MCF 10A (cell line): ENCODE data around the gene CGAS. TPM values are rescaled to one million over a fixed set of nuclear protein-coding genes. Genes with fewer than 3 reads are reported as not detected.

Source experiments
- BruUV-seq: library from RNA; stranded (reverse); fragments of 400-500 nt; replicated peaks from 2 replicates; lab custom pipeline; 2021; lab: Mats Ljungman, UMichigan
- CTCF ChIA-PET: fragments of 300-600 bp; sonication (Branson Sonifier 250); formaldehyde crosslinking; extraction: SDS; loops from one replicate; lab custom pipeline; 2021; ENCODE audit warnings: antibody characterized with exemption, inconsistent platforms; lab: Yijun Ruan, JAX
- POLR2A ChIA-PET: fragments of 300-600, 350-650 bp; sonication (Branson Sonifier 250); formaldehyde crosslinking; extraction: SDS; loops from one replicate; lab custom pipeline; 2020; ENCODE audit warnings: antibody characterized with exemption, inconsistent platforms; lab: Yijun Ruan, JAX
- DNase-seq: peaks from one replicate; pipeline ENCODE4 v3.0.0-alpha.2; 2018; ENCODE audit not compliant: unreplicated experiment
- H3K27ac Mint-ChIP-seq: one replicate; pipeline ENCODE4 v1.8.0; 2022; ENCODE audit warnings: mild to moderate bottlenecking, low read depth, mixed read lengths; ENCODE audit not compliant: unreplicated experiment
- H3K27me3 Mint-ChIP-seq: one replicate; pipeline ENCODE4 v1.8.0; 2022; ENCODE audit warnings: mixed read lengths; ENCODE audit not compliant: insufficient read depth, unreplicated experiment
- H3K36me3 Mint-ChIP-seq: one replicate; pipeline ENCODE4 v1.8.0; 2022; ENCODE audit warnings: mild to moderate bottlenecking, moderate library complexity, mixed read lengths; ENCODE audit not compliant: insufficient read depth, unreplicated experiment
- H3K4me1 Mint-ChIP-seq: one replicate; pipeline ENCODE4 v1.8.0; 2022; ENCODE audit warnings: mixed read lengths; ENCODE audit not compliant: insufficient read depth, unreplicated experiment
- H3K4me3 Mint-ChIP-seq: one replicate; pipeline ENCODE4 v1.8.0; 2022; ENCODE audit warnings: mild to moderate bottlenecking, moderate library complexity, mixed read lengths; ENCODE audit not compliant: unreplicated experiment
- H3K9me3 Mint-ChIP-seq: one replicate; pipeline ENCODE4 v1.8.0; 2022; ENCODE audit warnings: mixed read lengths; ENCODE audit not compliant: unreplicated experiment
- intact Hi-C: fragments of 100-400 bp; cut with micrococcal nuclease; formaldehyde crosslinking; loops from 2 replicates; pipeline ENCODE4 v1.14.1; 2022
- total RNA-seq: library from RNA; stranded (reverse); gene quantifications from 2 replicates; pipeline ENCODE4 v1.2.3, GENCODE V29; 2022
- TF ChIP-seq, protein P1 (sequence below): fragments of 200-600 bp; IDR thresholded peaks from one replicate; pipeline ENCODE4 v1.8.0; 2022; ENCODE audit warnings: antibody characterized with exemption, mild to moderate bottlenecking; ENCODE audit not compliant: unreplicated experiment

CGAS gene
- total RNA-seq, 1 experiment from 2014 or later = 11.6 TPM

DNA sequence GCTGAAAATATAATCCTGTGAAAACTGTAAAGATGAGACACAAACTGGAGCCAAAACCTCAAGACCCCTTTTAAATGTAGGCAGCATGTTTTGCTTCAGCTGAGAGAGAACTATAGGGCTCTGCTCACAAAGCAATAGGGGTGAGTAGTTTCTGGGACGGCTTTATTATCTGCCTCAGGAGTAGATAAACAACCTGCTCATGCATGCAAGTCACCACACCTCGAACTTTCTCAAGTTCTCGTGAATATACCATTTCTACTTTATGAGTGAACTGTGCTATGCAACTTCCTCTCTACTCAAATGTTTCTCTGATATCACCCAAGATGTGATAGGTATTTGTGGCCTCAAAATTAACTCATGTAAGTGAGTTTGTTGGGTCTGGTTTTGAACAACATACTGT lies 74.9 kb downstream of the CGAS start:
- Mint-ChIP-seq H3K4me1 (no peaks in the 10 kb centered on the region), H3K27me3 (no peaks in the 10 kb centered on the region), H3K27ac (no peak overlapping the region), H3K9me3 (no peaks in the 10 kb centered on the region), H3K36me3 (no peaks in the 10 kb centered on the region), H3K4me3 (no peak overlapping the region)
- DNase-seq = no peak
- intact Hi-C loops = no loop called here
- POLR2A ChIA-PET = no interaction called here
- TF ChIP-seq, protein P1, sequence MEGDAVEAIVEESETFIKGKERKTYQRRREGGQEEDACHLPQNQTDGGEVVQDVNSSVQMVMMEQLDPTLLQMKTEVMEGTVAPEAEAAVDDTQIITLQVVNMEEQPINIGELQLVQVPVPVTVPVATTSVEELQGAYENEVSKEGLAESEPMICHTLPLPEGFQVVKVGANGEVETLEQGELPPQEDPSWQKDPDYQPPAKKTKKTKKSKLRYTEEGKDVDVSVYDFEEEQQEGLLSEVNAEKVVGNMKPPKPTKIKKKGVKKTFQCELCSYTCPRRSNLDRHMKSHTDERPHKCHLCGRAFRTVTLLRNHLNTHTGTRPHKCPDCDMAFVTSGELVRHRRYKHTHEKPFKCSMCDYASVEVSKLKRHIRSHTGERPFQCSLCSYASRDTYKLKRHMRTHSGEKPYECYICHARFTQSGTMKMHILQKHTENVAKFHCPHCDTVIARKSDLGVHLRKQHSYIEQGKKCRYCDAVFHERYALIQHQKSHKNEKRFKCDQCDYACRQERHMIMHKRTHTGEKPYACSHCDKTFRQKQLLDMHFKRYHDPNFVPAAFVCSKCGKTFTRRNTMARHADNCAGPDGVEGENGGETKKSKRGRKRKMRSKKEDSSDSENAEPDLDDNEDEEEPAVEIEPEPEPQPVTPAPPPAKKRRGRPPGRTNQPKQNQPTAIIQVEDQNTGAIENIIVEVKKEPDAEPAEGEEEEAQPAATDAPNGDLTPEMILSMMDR = no peak
- CTCF ChIA-PET = interaction anchor here (0.6 to 5.0 kb wide), 3 partner anchors 11 to 51 kb away, joined by 4 to 26 read pairs (median 5); no protein-coding TSS in a partner anchor
- BruUV-seq = no TSS peak

- Mint-ChIP-seq H3K36me3 (no peaks in the 10 kb centered on the region), H3K9me3 (no peaks in the 10 kb centered on the region), H3K4me3 (no peak overlapping the region), H3K27me3 (no peaks in the 10 kb centered on the region), H3K4me1 (no peaks in the 10 kb centered on the region), H3K27ac (no peak overlapping the region)
- TF ChIP-seq, protein P1 = no peak
- ChIA-PET CTCF (interaction anchor here (0.6 to 5.0 kb wide), 3 partner anchors 11 to 49 kb away, joined by 3 to 26 read pairs (median 6); no protein-coding TSS in a partner anchor), POLR2A (no interaction called here)
- intact Hi-C loops = no loop called here
- BruUV-seq = no TSS peak
- no peak for DNase-seq
Measured at GRCh38 chr6:73375216-73375615, 76.9 kb downstream of the CGAS start.

Other genes with a start within 250 kb of the CGAS start
- gene KHDC1L, start 226.8 kb downstream of the CGAS start, total RNA-seq = not detected in 2 replicates
- 1.3 and 2.6 TPM in 2 replicates for gene KHDC1, start 189.1 kb downstream of the CGAS start, total RNA-seq
- not detected in 2 replicates for gene DPPA5, start 98.0 kb downstream of the CGAS start, total RNA-seq
- gene KHDC3L, start 89.6 kb downstream of the CGAS start, total RNA-seq = not detected in 2 replicates
- not detected in 2 replicates for gene OOEP, start 82.4 kb downstream of the CGAS start, total RNA-seq
- gene DDX43, start 57.5 kb downstream of the CGAS start, total RNA-seq = not detected in 2 replicates
- gene MTO1, start 9.4 kb upstream of the CGAS start, total RNA-seq = 50.8 and 51.4 TPM in 2 replicates
- gene EEF1A1, start 68.7 kb upstream of the CGAS start, total RNA-seq = 13,507 and 14,346 TPM in 2 replicates
- 6.1 and 7.2 TPM in 2 replicates for gene SLC17A5, start 201.7 kb upstream of the CGAS start, total RNA-seq
- 91.0 and 94.5 TPM in 2 replicates for gene CD109, start 243.9 kb upstream of the CGAS start, total RNA-seq